ENCODE data around the gene LDB2.

DNA sequence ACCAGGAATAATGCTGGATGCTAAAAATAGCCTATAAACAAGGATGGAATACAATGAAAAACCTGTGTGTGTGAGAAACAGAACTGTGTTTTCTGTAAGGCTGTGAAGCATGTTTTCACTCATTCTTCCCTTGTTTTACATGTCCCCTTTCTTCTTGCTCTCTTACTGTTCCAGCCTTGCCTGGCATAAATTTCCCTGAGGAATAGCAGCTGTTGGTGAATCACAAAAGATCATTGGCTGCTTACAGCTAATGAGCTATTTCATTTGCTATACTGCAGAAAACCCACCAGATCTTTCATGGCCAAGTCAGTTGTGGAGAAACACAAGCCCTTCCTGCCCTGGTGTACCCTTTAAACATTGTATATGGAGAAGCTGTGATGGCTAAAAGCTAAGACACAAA, 91.1 kb downstream of the LDB2 start:
- TF ChIP-seq, protein P1, sequence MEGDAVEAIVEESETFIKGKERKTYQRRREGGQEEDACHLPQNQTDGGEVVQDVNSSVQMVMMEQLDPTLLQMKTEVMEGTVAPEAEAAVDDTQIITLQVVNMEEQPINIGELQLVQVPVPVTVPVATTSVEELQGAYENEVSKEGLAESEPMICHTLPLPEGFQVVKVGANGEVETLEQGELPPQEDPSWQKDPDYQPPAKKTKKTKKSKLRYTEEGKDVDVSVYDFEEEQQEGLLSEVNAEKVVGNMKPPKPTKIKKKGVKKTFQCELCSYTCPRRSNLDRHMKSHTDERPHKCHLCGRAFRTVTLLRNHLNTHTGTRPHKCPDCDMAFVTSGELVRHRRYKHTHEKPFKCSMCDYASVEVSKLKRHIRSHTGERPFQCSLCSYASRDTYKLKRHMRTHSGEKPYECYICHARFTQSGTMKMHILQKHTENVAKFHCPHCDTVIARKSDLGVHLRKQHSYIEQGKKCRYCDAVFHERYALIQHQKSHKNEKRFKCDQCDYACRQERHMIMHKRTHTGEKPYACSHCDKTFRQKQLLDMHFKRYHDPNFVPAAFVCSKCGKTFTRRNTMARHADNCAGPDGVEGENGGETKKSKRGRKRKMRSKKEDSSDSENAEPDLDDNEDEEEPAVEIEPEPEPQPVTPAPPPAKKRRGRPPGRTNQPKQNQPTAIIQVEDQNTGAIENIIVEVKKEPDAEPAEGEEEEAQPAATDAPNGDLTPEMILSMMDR (IDR thresholded peaks at IDR 0.05 in 4 of 5, conservative IDR thresholded peaks at IDR 0.05 in 1 of 5): no peak
- no peak for TF ChIP-seq POLR2A (IDR thresholded peaks at IDR 0.05)
